ENCODE data around the gene CPS1.

The CPS1 gene

DNA sequence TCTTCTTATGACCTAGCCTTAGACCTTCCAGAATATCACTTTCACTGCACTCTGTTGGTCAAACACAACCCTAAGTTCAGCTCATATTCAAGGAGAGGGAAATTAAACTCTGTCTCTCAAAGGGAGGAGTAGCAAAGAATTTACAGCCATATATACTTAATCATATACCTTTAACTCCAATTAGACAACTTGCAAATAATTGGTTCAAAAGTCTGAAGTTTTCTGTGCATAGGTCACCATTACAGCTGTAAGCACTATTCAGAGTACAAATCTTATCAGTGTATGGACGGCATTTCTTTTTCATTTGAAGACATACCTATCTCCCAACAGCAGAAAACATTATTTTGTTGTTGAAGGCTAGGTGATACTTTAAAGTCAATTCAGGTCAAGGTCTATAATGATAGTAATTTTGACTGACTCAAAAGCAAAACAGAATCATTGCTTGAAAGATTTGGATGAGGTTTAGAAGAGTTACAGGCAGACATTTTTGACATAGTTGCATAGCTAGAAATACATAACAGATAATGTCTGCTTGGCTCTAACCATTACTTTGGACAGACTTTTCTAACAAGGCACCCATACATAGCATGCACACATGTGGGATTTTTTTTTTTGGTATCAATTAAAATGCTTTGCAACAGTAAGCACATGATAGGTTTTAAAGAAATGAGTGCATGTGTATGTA is 131.5 kb downstream of the CPS1 start:
- H3K4me3 Mint-ChIP-seq: no peak overlapping the region
- H3K27ac Mint-ChIP-seq: no peak overlapping the region
- ATAC-seq (replicated peaks) (no peak), DNase-seq (no peak)
- no peaks in the 10 kb centered on the region for H3K27me3 Mint-ChIP-seq
- H3K4me1 Mint-ChIP-seq (ENCODE audit: low read depth in 2 of 2): no peaks in the 10 kb centered on the region
- no peaks in the 10 kb centered on the region for H3K36me3 Mint-ChIP-seq (ENCODE audit: insufficient read depth)
- peaks cover 0 to 9% of the 10 kb centered on the region in 2 donors for H3K9me3 Mint-ChIP-seq

DNA sequence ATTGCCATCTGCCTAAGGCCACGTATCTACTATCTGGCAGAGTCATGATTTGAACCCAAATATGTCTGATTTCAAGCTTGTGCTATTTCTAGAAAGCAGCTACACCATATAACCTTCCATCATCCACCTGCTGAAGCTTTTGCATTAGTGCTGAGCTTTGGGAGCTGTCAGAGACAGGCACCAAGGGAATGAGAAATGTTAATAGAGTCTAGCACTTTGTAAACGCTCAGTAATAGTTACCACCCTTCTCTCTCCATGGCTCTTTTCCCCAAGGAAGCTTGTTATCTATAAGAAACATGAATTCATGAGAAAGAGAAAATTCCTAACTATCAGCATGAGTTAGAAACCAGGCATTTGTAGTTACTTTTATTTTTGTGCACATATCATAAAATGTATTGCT is 151.5 kb downstream of the CPS1 start:
- Mint-ChIP-seq H3K9me3 (peaks cover 0 to 3% of the 10 kb centered on the region in 2 donors), H3K4me3 (no peak overlapping the region)

GRCh38 chr2:210713122-210713521 is 156.7 kb downstream of the CPS1 start:
- no peaks in the 10 kb centered on the region for H3K27me3 Mint-ChIP-seq
- no peaks in the 10 kb centered on the region for H3K36me3 Mint-ChIP-seq (ENCODE audit: insufficient read depth)
- DNase-seq (no peak), ATAC-seq (replicated peaks) (no peak)
- H3K4me1 Mint-ChIP-seq (ENCODE audit: low read depth in 2 of 2): no peaks in the 10 kb centered on the region
- no peak overlapping the region for H3K27ac Mint-ChIP-seq
- H3K9me3 Mint-ChIP-seq: no peaks in the 10 kb centered on the region
- H3K4me3 Mint-ChIP-seq: no peak overlapping the region

More for the DNA sequence above, 151.5 kb downstream of the CPS1 start:
- no peaks in the 10 kb centered on the region for H3K27me3 Mint-ChIP-seq
- no peaks in the 10 kb centered on the region for H3K36me3 Mint-ChIP-seq (ENCODE audit: insufficient read depth)
- DNase-seq (no peak), ATAC-seq (replicated peaks) (no peak)
- no peaks in the 10 kb centered on the region for H3K4me1 Mint-ChIP-seq (ENCODE audit: low read depth in 2 of 2)
- H3K27ac Mint-ChIP-seq: no peak overlapping the region

DNA sequence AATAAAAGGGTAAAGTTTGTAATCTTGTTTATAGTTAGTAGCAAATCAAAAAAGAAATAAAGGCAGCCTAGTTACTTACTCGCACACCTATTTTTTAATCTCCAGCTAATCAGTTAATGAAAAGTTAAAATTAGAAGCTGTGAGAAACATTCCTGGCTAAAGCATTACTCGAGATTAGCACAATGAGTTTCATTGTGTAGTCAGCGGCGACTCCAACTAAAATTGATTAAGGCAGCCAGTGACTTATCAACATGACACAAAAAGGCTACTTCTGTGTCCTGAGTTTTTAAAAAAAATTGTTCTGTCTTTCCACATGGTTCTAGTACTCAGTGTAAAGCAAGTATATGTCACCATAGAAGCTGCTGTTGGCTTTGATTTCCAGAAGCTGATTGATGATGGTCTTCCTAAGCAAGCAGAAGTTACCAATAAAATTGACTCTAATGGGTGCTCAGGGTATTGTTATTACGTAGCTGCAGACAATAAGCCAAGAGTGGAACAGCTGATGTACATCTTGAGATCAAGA is 159.2 kb downstream of the CPS1 start:
- Mint-ChIP-seq H3K36me3 (ENCODE audit: insufficient read depth) (no peaks in the 10 kb centered on the region), H3K9me3 (no peaks in the 10 kb centered on the region), H3K27me3 (no peaks in the 10 kb centered on the region), H3K4me1 (ENCODE audit: low read depth in 2 of 2) (no peaks in the 10 kb centered on the region), H3K27ac (no peak overlapping the region), H3K4me3 (no peak overlapping the region)
- no peak for ATAC-seq (replicated peaks)
- DNase-seq: no peak

GRCh38 chr2:210718503-210718902 is 162.1 kb downstream of the CPS1 start:
- no peaks in the 10 kb centered on the region for H3K27me3 Mint-ChIP-seq
- no peak overlapping the region for H3K4me3 Mint-ChIP-seq
- no peaks in the 10 kb centered on the region for H3K9me3 Mint-ChIP-seq
- no peak for ATAC-seq (replicated peaks)
- no peaks in the 10 kb centered on the region for H3K36me3 Mint-ChIP-seq (ENCODE audit: insufficient read depth)
- DNase-seq: no peak
- H3K4me1 Mint-ChIP-seq (ENCODE audit: low read depth in 2 of 2): no peaks in the 10 kb centered on the region
- H3K27ac Mint-ChIP-seq: no peak overlapping the region

- DNase-seq: no peak
- Mint-ChIP-seq H3K27me3 (no peaks in the 10 kb centered on the region), H3K9me3 (no peaks in the 10 kb centered on the region), H3K4me1 (ENCODE audit: low read depth in 2 of 2) (no peaks in the 10 kb centered on the region), H3K27ac (no peak overlapping the region), H3K4me3 (no peak overlapping the region), H3K36me3 (ENCODE audit: insufficient read depth) (no peaks in the 10 kb centered on the region)
- ATAC-seq (replicated peaks): no peak
Observed at GRCh38 chr2:210722092-210722491, 165.7 kb downstream of the CPS1 start.

GRCh38 chr2:210727549-210727948 is 171.2 kb downstream of the CPS1 start:
- ATAC-seq (replicated peaks): no peak
- no peak overlapping the region for H3K27ac Mint-ChIP-seq
- no peaks in the 10 kb centered on the region for H3K27me3 Mint-ChIP-seq
- H3K9me3 Mint-ChIP-seq: peaks cover 0 to 2% of the 10 kb centered on the region in 2 donors
- H3K36me3 Mint-ChIP-seq (ENCODE audit: insufficient read depth): no peaks in the 10 kb centered on the region
- no peak overlapping the region for H3K4me3 Mint-ChIP-seq
- no peaks in the 10 kb centered on the region for H3K4me1 Mint-ChIP-seq (ENCODE audit: low read depth in 2 of 2)
- DNase-seq: no peak

All from effector memory CD8-positive, alpha-beta T cell (primary cell).